Activated CD8-positive, alpha-beta memory T cell treated with anti-CD3 and anti-CD28 coated beads for 36 hours (primary cell): ENCODE data around the gene CCDC171. TPM values are rescaled to one million over a fixed set of nuclear protein-coding genes. Genes with fewer than 3 reads are reported as not detected.
"Not testable (repeated sequence)": the region's sequence is repeated elsewhere in the genome, so short reads cannot be mapped to it uniquely, and the experiment has no call there.

Source experiments
- CTCF ChIA-PET: fragments of 350-600 bp; sonication (Branson Sonifier 250); formaldehyde crosslinking; loops from one replicate; lab custom pipeline; 2021; ENCODE audit warnings: antibody characterized with exemption; lab: Charles Lee
- POLR2A ChIA-PET: fragments of 350-600 bp; sonication (Branson Sonifier 250); formaldehyde crosslinking; loops from one replicate; lab custom pipeline; 2021; ENCODE audit warnings: antibody characterized with exemption; lab: Charles Lee
- total RNA-seq, 2 experiments: library from RNA; stranded (reverse); gene quantifications; one replicate each; pipeline ENCODE4 v1.2.3, GENCODE V29; 2021

The CCDC171 gene
- 1 to 10 TPM; 2.1 to 2.4 TPM for total RNA-seq

- ChIA-PET CTCF (interaction anchor here (0.7 to 1.9 kb wide), 7 partner anchors 11 to 182 kb away, joined by 3 to 8 read pairs (median 4); partner anchors contain the start of gene SNAPC3), POLR2A (interaction anchor here (0.7 to 2.0 kb wide), 4 partner anchors 42 to 253 kb away, joined by 3 to 28 read pairs (median 8); partner anchors contain the start of gene PSIP1)
Observed at GRCh38 chr9:15552636-15553527, at the start of gene CCDC171. Gene CCDC171, plus strand, starts transcription at chr9:15553043. Its CDS starts 11,046 bp downstream, at chr9:15564089.

DNA sequence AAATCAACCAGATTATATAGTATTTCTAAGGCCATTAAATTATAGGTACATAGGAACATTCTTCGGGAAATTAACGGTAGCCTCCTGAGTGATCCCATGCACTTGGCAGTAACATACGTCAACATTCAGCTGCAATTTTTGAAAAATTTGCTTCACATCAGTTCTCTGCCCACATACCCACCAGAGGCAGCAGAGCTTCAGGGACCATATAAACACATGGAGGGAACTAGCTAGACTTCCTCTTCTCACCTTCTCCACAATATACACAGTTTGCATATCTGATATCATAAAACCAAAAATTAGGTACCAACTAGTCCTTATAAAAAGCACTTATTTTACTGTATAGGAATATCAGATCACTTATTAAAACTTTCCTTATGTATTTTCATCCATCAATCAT, 46.9 kb upstream of the CCDC171 start:
- POLR2A ChIA-PET: no interaction called here
- CTCF ChIA-PET: no interaction called here

DNA sequence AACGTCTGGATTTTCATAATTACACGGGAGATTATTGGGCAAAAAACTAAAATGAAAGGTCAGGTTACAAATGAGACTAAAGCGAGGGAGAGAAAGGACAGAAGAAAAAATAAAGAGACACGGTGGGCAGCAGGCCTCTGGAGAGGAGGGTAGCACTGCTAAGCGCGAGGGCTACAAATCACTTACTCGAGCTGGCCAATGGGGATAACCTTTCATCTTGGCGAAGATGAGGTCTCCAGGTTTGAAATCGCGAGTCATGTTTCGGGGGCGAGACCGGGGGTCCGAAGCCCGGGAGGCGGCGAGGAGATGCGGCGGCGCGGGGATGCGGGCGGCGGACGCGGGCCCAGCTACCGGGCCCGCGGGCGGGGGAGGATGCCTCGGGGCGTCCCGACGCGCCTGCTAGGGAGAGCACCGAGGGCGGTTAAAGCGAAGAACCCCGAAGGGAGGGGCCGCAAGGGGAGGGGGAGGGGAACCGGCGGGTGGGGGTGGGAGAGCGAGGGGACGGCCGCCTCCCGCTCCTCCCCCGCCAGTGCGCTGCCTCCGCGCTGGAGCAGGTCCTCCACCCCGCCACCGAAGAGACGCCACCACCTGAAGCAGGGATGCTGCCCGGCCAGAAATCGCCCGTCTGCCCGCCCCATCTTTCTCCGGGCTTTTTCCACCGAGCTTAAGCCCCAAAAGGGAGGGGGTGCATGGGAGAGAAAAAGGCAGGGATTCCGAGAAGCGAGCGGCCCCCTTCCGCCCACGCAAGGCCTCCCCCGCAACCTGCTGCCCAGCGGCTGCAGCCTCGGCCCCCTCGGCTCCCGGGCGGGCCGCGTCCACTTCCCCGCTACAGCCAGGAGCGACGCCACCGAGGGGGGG, 42.7 kb upstream of the CCDC171 start:
- ChIA-PET POLR2A (interaction anchor here (0.6 to 3.2 kb wide), 9 partner anchors 10 to 279 kb away, joined by 3 to 28 read pairs (median 4); partner anchors contain the start of gene CCDC171), CTCF (interaction anchor here (1.3 to 1.5 kb wide), 4 partner anchors 13 to 211 kb away, joined by 3 to 6 read pairs (median 5); partner anchors contain the start of gene SNAPC3)

GRCh38 chr9:15510789-15511575, 41.9 kb upstream of the CCDC171 start, which contains the start of gene PSIP1:
Gene PSIP1, minus strand, starts transcription at chr9:15510970. Its CDS starts 782 bp downstream, at chr9:15510188.
- ChIA-PET POLR2A (interaction anchor here (0.6 to 3.2 kb wide), 9 partner anchors 11 to 280 kb away, joined by 3 to 28 read pairs (median 4); partner anchors contain the start of genes CCDC171 and SNAPC3), CTCF (interaction anchor here (1.3 to 1.5 kb wide), 4 partner anchors 14 to 212 kb away, joined by 3 to 6 read pairs (median 5); partner anchors contain the start of gene SNAPC3)

DNA sequence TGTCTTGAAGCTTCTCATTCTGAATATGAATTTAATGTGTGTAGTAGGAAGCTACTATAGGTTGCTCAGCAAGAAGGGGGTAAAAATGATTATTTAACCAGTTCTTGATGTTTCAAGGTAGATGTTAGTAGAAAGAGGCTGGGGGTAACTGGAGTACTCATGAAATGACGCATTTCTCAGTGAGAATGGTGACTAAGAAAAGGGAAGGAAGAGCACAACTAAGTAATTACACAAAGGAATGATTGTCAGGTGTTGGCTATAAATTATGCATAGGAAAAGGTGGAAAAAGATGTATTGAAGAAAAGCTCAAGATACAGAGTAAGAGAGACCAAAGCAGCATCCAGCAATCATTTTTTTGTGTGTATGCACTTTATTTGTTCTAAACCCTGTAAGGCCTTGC, 40.6 kb upstream of the CCDC171 start:
- CTCF ChIA-PET: no interaction called here
- POLR2A ChIA-PET: interaction anchor here (3.2 kb wide), 1 partner anchor 41 kb away, joined by 28 read pairs; the partner anchor contains the start of gene CCDC171

DNA sequence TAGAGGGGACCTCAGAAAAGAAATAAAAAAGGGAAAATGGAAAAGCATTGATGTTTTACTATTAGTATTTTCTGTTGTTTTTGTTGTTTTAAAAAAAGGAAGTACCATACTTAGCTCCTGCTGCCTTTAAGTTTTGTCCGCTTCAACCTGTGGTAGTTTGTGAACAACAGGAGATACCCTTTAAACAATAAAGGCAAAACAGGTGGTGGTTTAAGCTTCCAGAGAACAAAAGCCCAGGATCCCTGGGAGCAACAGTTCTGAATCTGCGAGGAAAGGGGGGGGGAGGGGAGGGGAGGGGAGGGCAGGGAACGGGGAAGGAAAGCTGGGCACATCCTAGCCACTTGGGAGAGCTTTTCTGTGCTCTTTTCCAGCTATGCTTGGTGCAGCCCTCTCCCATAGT, 40.0 kb upstream of the CCDC171 start:
- CTCF ChIA-PET: interaction anchor here (2.2 kb wide), 1 partner anchor 40 kb away, joined by 5 read pairs; the partner anchor contains the start of gene CCDC171
- POLR2A ChIA-PET: interaction anchor here (3.2 kb wide), 1 partner anchor 40 kb away, joined by 28 read pairs; the partner anchor contains the start of gene CCDC171

DNA sequence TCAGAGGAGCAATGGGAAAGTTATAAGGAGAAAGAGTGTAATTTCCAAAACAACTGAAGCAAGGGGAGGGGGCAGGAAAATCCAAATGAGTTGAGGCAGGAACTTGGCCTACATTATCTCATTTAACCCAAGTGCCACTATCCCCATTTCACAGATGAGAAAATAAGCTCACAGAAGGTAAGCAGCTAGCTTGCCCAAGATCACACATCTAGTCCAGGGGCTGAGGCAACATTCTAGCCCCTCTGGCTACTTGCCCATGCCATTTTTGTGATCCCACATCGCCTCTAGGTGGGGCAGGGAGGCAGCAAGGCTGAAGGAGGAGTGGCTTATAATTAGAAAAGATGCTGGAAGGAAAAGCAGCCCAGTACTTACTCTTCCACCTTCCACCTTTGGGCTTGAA, 39.5 kb upstream of the CCDC171 start:
- CTCF ChIA-PET: interaction anchor here (2.2 kb wide), 1 partner anchor 39 kb away, joined by 5 read pairs; the partner anchor contains the start of gene CCDC171
- POLR2A ChIA-PET: no interaction called here

DNA sequence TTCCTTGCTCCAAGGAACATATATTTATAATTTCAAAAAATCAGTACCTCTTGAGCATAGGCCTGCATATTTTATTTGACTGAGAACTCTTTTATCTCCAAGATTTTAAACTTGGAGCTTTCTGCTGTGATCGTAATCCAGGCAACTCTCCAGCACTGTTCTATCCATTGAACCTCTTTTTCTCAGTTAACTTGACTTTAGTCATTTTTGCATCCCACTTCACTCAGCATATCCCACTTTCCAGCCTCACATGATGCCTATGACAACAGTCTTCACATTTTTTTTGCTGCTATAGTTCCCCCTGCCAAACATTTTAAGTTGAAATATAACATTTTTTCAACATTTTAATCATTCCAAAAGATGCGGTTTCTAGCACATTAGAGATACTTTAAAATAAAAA, 33.0 kb upstream of the CCDC171 start:
- ChIA-PET POLR2A (no interaction called here), CTCF (no interaction called here)

- ChIA-PET CTCF (no interaction called here), POLR2A (no interaction called here)
Observed at GRCh38 chr9:15521254-15521653, 31.6 kb upstream of the CCDC171 start.

GRCh38 chr9:15522130-15522755, 30.6 kb upstream of the CCDC171 start:
- CTCF ChIA-PET: no interaction called here
- POLR2A ChIA-PET: no interaction called here

GRCh38 chr9:15524845-15525455, 27.9 kb upstream of the CCDC171 start:
- ChIA-PET POLR2A (no interaction called here), CTCF (no interaction called here)

DNA sequence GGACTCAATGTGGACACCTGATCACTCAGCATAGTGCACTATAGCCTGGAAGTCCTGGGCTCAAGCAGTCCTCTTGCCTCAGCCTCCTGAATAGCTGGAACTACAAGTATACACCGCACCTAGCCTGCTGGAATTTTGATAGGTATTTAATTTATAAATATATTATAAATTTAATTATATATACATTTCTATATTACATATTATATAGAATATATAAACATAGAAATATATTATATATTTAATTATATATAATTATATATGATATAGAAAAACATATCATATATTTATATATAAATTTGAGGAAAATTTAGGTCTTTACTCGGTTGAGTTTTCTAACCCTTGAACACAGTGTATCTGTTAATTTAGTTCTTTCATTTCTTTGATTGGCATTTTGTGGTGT, 26.9 kb upstream of the CCDC171 start:
- CTCF ChIA-PET: no interaction called here
- POLR2A ChIA-PET: no interaction called here

GRCh38 chr9:15527035-15527434, 25.8 kb upstream of the CCDC171 start:
- CTCF ChIA-PET, POLR2A ChIA-PET: not testable (repeated sequence)

- CTCF ChIA-PET: no interaction called here
- POLR2A ChIA-PET: no interaction called here
Observed at GRCh38 chr9:15529566-15530324, 23.1 kb upstream of the CCDC171 start.

- POLR2A ChIA-PET: no interaction called here
- CTCF ChIA-PET: no interaction called here
Observed at GRCh38 chr9:15531380-15531779, 21.5 kb upstream of the CCDC171 start.

DNA sequence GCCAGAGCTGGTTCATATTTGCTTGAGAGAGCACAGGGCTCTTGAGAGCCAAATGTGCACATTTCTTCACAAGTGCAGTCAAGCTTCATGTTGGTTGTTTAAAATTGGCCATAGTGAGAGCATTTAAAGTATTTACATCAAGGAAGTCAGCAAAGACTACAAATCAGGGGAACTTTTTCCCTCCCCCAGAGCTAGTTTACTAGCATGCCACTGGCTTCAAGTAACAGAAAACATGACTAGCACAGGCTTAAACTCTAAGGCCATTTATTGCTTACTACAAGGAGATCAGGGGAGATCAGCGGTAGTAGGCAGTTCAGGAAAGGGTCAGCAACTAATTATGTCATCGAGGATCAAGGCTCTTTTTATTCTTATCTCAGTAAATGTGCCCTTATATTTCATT, 11.0 kb upstream of the CCDC171 start:
- ChIA-PET CTCF (interaction anchor here (2.4 kb wide), 1 partner anchor 11 kb away, joined by 6 read pairs; the partner anchor contains the start of gene CCDC171), POLR2A (no interaction called here)

- CTCF ChIA-PET: interaction anchor here (1.2 to 2.4 kb wide), 2 partner anchors 9 to 10 kb away, joined by 4 to 6 read pairs; partner anchors contain the start of gene CCDC171
- POLR2A ChIA-PET: no interaction called here
Observed at GRCh38 chr9:15542624-15543023, 10.2 kb upstream of the CCDC171 start.
